ENCODE results near the gene PGK2. TPM values are rescaled to one million over a fixed set of nuclear protein-coding genes. Genes with fewer than 3 reads are reported as not detected.
"Not testable (repeated sequence)": the region's sequence is repeated elsewhere in the genome, so short reads cannot be mapped to it uniquely, and the experiment has no call there.

PGK2 gene
- total and polyA plus RNA-seq, 4 donors: not detected

GRCh38 chr6:49799090-49799489, 12.0 kb upstream of the PGK2 start:
- H3K36me3 ChIP-seq (ENCODE audit: control insufficient read depth in 1 of 2, insufficient read depth in 2 of 2, low read length in 1 of 2): no peaks in the 10 kb centered on the region
- intact Hi-C loops (cut with DNase I): no loop called here
- no peak overlapping the region for H3K27ac ChIP-seq (ENCODE audit: low read depth in 1 of 2, low read length in 2 of 2)
- no peak for DNase-seq
- WGBS, 2 donors: 92 to 94% methylated on average over 1 of the region's 1 CpG
- H3K4me1 ChIP-seq (ENCODE audit: control insufficient read depth in 1 of 2, insufficient read depth in 2 of 2, low read length in 2 of 2): no peaks in the 10 kb centered on the region
- no peaks in the 10 kb centered on the region for H3K9me3 ChIP-seq (ENCODE audit: control insufficient read depth, low read length)
- ATAC-seq (ENCODE audit: low FRiP score): no peak
- no peaks in the 10 kb centered on the region for H3K27me3 ChIP-seq (ENCODE audit: control insufficient read depth in 1 of 2, insufficient read depth in 2 of 2, low read length in 1 of 2)
- H3K4me3 ChIP-seq (ENCODE audit: low read length in 2 of 2): no peak overlapping the region

DNA sequence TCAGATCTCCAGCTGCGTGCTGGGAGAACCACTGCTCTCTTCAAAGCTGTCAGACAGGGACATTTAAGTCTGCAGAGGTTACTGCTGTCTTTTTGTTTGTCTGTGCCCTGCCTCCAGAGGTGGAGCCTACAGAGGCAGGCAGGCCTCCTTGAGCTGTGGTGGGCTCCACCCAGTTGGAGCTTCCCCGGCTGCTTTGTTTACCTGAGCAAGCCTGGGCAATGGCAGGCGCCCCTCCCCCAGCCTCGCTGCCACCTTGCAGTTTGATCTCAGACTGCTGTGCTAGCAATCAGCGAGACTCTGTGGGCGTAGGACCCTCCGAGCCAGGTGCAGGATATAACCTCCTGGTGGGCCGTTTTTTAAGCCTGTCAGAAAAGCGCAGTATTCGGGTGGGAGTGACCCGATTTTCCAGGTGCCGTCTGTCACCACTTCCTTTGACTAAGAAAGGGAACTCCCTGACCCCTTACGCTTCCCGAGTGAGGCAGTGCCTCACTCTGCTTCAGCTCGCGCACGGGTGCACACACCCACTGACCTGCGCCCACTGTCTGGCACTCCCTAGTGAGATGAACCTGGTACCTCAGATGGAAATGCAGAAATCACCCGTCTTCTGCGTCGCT, 9.9 kb upstream of the PGK2 start:
- ATAC-seq (ENCODE audit: low FRiP score); H3K4me1 ChIP-seq (ENCODE audit: control insufficient read depth in 1 of 2, insufficient read depth in 2 of 2, low read length in 2 of 2): not testable (repeated sequence)
- 86 to 89% methylated on average over 19 to 21 of the region's 21 CpGs for WGBS, 2 donors

DNA sequence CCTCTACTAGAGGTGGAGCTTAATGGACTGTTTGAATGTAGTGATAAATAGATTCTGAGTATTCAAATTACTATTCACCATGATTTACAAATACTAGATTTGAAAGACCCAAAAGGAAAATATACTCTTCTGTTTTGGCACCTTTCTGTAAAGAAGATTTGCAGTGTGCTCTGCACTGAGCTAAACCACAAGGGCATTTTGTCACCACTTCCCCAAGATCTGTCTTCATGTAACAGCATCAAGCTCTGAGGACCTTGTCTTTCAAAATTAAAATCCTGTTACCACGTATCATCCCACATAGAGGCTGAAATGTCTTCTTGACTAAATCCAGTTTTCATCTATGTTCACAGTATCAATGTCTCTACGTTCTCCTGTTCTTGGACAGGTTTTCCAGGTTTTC, 3.3 kb upstream of the PGK2 start:
- H3K36me3 ChIP-seq (ENCODE audit: control insufficient read depth in 1 of 2, insufficient read depth in 2 of 2, low read length in 1 of 2): no peaks in the 10 kb centered on the region
- H3K27me3 ChIP-seq (ENCODE audit: control insufficient read depth in 1 of 2, insufficient read depth in 2 of 2, low read length in 1 of 2): no peaks in the 10 kb centered on the region
- intact Hi-C loops (cut with DNase I): no loop called here
- no peaks in the 10 kb centered on the region for H3K9me3 ChIP-seq (ENCODE audit: control insufficient read depth, low read length)
- H3K4me1 ChIP-seq (ENCODE audit: control insufficient read depth in 1 of 2, insufficient read depth in 2 of 2, low read length in 2 of 2): no peaks in the 10 kb centered on the region
- no peak overlapping the region for H3K27ac ChIP-seq (ENCODE audit: low read depth in 1 of 2, low read length in 2 of 2)
- ATAC-seq (ENCODE audit: low FRiP score) (no peak), DNase-seq (no peak)
- no peak overlapping the region for H3K4me3 ChIP-seq (ENCODE audit: low read length in 2 of 2)
- 73 to 79% methylated on average over 2 of the region's 2 CpGs for WGBS, 2 donors

More for the DNA sequence above, 9.9 kb upstream of the PGK2 start:
- DNase-seq; H3K36me3 ChIP-seq (ENCODE audit: control insufficient read depth in 1 of 2, insufficient read depth in 2 of 2, low read length in 1 of 2); intact Hi-C loops (cut with DNase I); H3K9me3 ChIP-seq (ENCODE audit: control insufficient read depth, low read length); H3K4me3 ChIP-seq (ENCODE audit: low read length in 2 of 2); H3K27ac ChIP-seq (ENCODE audit: low read depth in 1 of 2, low read length in 2 of 2); H3K27me3 ChIP-seq (ENCODE audit: control insufficient read depth in 1 of 2, insufficient read depth in 2 of 2, low read length in 1 of 2): not testable (repeated sequence)

DNA sequence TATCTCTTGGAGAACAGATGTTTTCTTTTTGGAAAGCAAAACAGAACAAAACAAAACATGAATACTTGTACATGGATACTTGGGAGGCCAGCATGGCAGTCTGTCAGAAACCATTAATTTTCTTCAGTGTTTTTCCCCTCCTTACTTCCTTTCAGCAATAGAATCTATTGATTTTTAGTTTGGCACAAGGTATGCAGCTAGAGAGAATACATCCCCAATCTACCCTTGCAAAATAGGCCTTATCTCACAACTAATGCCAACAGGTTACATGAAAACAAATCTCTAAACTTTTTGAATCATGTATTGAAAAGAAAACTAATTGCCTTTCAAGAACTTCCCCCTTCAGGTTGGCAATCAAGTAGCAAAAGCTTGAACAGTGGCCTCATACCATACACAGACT, 2.8 kb downstream of the PGK2 start:
- intact Hi-C loops (cut with DNase I): no loop called here
- H3K27ac ChIP-seq (ENCODE audit: low read depth in 1 of 2, low read length in 2 of 2): no peak overlapping the region
- H3K9me3 ChIP-seq (ENCODE audit: control insufficient read depth, low read length): no peaks in the 10 kb centered on the region
- H3K4me1 ChIP-seq (ENCODE audit: control insufficient read depth in 1 of 2, insufficient read depth in 2 of 2, low read length in 2 of 2): no peaks in the 10 kb centered on the region
- DNase-seq: no peak
- H3K4me3 ChIP-seq (ENCODE audit: low read length in 2 of 2): no peak overlapping the region
- H3K27me3 ChIP-seq (ENCODE audit: control insufficient read depth in 1 of 2, insufficient read depth in 2 of 2, low read length in 1 of 2): no peaks in the 10 kb centered on the region
- ATAC-seq (ENCODE audit: low FRiP score): no peak
- H3K36me3 ChIP-seq (ENCODE audit: control insufficient read depth in 1 of 2, insufficient read depth in 2 of 2, low read length in 1 of 2): no peaks in the 10 kb centered on the region

DNA sequence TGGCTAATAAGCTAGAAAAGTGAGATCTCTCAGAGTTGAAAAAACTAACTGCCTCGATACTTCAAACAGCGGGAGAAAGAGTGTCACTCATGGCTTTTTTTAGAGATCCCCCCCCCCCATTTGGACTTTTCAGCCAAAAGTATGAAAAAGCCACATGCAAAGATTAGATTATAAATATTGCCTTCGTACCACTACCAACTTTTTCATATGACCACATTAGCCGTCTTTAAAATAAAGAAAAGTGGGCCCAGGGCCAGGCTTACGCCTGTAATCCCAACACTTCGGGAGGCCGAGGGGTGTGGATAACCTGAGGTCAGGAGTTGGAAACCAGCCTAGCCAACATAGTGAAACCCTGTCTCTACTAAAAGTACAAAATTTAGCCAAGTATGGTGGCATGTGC, 4.4 kb downstream of the PGK2 start:
- ATAC-seq (ENCODE audit: low FRiP score) (no peak), DNase-seq (no peak)
- Histone ChIP-seq H3K9me3 (ENCODE audit: control insufficient read depth, low read length) (no peaks in the 10 kb centered on the region), H3K36me3 (ENCODE audit: control insufficient read depth in 1 of 2, insufficient read depth in 2 of 2, low read length in 1 of 2) (no peaks in the 10 kb centered on the region), H3K27ac (ENCODE audit: low read depth in 1 of 2, low read length in 2 of 2) (no peak overlapping the region), H3K4me3 (ENCODE audit: low read length in 2 of 2) (no peak overlapping the region), H3K27me3 (ENCODE audit: control insufficient read depth in 1 of 2, insufficient read depth in 2 of 2, low read length in 1 of 2) (no peaks in the 10 kb centered on the region), H3K4me1 (ENCODE audit: control insufficient read depth in 1 of 2, insufficient read depth in 2 of 2, low read length in 2 of 2) (no peaks in the 10 kb centered on the region)
- intact Hi-C loops (cut with DNase I): no loop called here
- 70 to 74% methylated on average over 7 of the region's 7 CpGs for WGBS, 2 donors

GRCh38 chr6:49782293-49782692, 4.8 kb downstream of the PGK2 start:
- no peaks in the 10 kb centered on the region for H3K9me3 ChIP-seq (ENCODE audit: control insufficient read depth, low read length)
- 41 to 48% methylated on average over 1 of the region's 1 CpG for WGBS, 2 donors

GRCh38 chr6:49776444-49776843, 10.6 kb downstream of the PGK2 start:
- H3K27me3 ChIP-seq (ENCODE audit: control insufficient read depth in 1 of 2, insufficient read depth in 2 of 2, low read length in 1 of 2): no peaks in the 10 kb centered on the region

More at GRCh38 chr6:49782293-49782692, 4.8 kb downstream of the PGK2 start:
- no peaks in the 10 kb centered on the region for H3K36me3 ChIP-seq (ENCODE audit: control insufficient read depth in 1 of 2, insufficient read depth in 2 of 2, low read length in 1 of 2)
- no peaks in the 10 kb centered on the region for H3K4me1 ChIP-seq (ENCODE audit: control insufficient read depth in 1 of 2, insufficient read depth in 2 of 2, low read length in 2 of 2)
- no peak for DNase-seq
- intact Hi-C loops (cut with DNase I): no loop called here
- no peak for ATAC-seq (ENCODE audit: low FRiP score)
- H3K27ac ChIP-seq (ENCODE audit: low read depth in 1 of 2, low read length in 2 of 2): no peak overlapping the region
- no peak overlapping the region for H3K4me3 ChIP-seq (ENCODE audit: low read length in 2 of 2)
- H3K27me3 ChIP-seq (ENCODE audit: control insufficient read depth in 1 of 2, insufficient read depth in 2 of 2, low read length in 1 of 2): no peaks in the 10 kb centered on the region

DNA sequence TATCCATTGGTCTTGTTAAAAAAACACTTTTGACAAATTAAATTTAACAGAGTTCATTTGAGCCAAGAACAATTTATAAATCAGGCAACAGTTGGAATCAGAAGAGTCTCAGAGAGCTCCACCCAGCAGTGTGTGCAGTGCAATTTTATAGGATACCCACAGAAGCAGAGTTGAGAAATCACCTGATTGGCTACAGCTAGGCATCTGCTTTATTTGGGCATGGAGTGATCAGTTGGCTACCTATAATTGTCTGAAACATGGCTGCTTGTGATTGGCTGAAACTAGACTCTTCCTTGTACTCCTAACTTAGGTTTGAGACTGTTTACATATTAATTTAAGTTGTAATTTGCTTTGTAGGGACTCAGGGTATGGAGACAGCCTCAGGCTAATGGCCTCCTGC, 12.0 kb downstream of the PGK2 start:
- H3K4me1 ChIP-seq (ENCODE audit: control insufficient read depth in 1 of 2, insufficient read depth in 2 of 2, low read length in 2 of 2): no peaks in the 10 kb centered on the region
- no peak for ATAC-seq (ENCODE audit: low FRiP score)
- DNase-seq: no peak
- H3K27ac ChIP-seq (ENCODE audit: low read depth in 1 of 2, low read length in 2 of 2): no peak overlapping the region
- intact Hi-C loops (cut with DNase I): no loop called here
- no peaks in the 10 kb centered on the region for H3K9me3 ChIP-seq (ENCODE audit: control insufficient read depth, low read length)
- H3K27me3 ChIP-seq (ENCODE audit: control insufficient read depth in 1 of 2, insufficient read depth in 2 of 2, low read length in 1 of 2): no peaks in the 10 kb centered on the region
- H3K36me3 ChIP-seq (ENCODE audit: control insufficient read depth in 1 of 2, insufficient read depth in 2 of 2, low read length in 1 of 2): no peaks in the 10 kb centered on the region
- H3K4me3 ChIP-seq (ENCODE audit: low read length in 2 of 2): no peak overlapping the region

More at GRCh38 chr6:49776444-49776843, 10.6 kb downstream of the PGK2 start:
- DNase-seq (no peak), ATAC-seq (ENCODE audit: low FRiP score) (no peak)
- Histone ChIP-seq H3K4me1 (ENCODE audit: control insufficient read depth in 1 of 2, insufficient read depth in 2 of 2, low read length in 2 of 2) (no peaks in the 10 kb centered on the region), H3K4me3 (ENCODE audit: low read length in 2 of 2) (no peak overlapping the region), H3K27ac (ENCODE audit: low read depth in 1 of 2, low read length in 2 of 2) (no peak overlapping the region), H3K9me3 (ENCODE audit: control insufficient read depth, low read length) (no peaks in the 10 kb centered on the region), H3K36me3 (ENCODE audit: control insufficient read depth in 1 of 2, insufficient read depth in 2 of 2, low read length in 1 of 2) (no peaks in the 10 kb centered on the region)
- 18 to 41% methylated on average over 1 of the region's 1 CpG for WGBS, 2 donors
- intact Hi-C loops (cut with DNase I): no loop called here

DNA sequence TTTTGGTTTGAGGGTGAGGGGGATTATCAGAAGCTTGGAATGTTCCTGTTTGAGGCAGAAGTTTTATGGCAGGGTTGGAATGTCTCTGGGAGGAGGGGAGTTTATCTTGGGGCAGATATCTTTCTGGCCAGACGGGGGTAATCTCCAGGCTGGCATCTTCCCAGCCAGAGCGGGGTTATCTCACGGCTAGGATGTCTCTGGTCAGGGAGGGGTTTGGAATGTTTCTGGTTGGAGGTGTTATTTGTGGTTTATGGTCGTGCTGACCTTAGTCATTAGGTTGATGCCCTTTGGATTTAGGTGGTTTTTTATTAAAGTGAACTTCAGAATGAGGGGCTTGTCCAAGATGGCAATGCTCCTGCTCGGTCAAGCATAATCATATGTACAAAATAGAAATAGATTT, 14.8 kb downstream of the PGK2 start:
- 45 to 56% methylated on average over 5 of the region's 5 CpGs for WGBS, 2 donors
- DNase-seq: no peak
- intact Hi-C loops (cut with DNase I): no loop called here

More for the DNA sequence above, 14.8 kb downstream of the PGK2 start:
- H3K27ac ChIP-seq (ENCODE audit: low read depth in 1 of 2, low read length in 2 of 2): no peak overlapping the region
- no peaks in the 10 kb centered on the region for H3K4me1 ChIP-seq (ENCODE audit: control insufficient read depth in 1 of 2, insufficient read depth in 2 of 2, low read length in 2 of 2)
- H3K36me3 ChIP-seq (ENCODE audit: control insufficient read depth in 1 of 2, insufficient read depth in 2 of 2, low read length in 1 of 2): no peaks in the 10 kb centered on the region
- H3K27me3 ChIP-seq (ENCODE audit: control insufficient read depth in 1 of 2, insufficient read depth in 2 of 2, low read length in 1 of 2): no peaks in the 10 kb centered on the region
- no peaks in the 10 kb centered on the region for H3K9me3 ChIP-seq (ENCODE audit: control insufficient read depth, low read length)
- no peak overlapping the region for H3K4me3 ChIP-seq (ENCODE audit: low read length in 2 of 2)
- ATAC-seq (ENCODE audit: low FRiP score): no peak
